HCT116 (cell line): ENCODE data around the gene MCM9. TPM values are rescaled to one million over a fixed set of nuclear protein-coding genes. Genes with fewer than 3 reads are reported as not detected.

ENCODE experiments used
- ATAC-seq: fragments of 200-7000 bp; cut with Tn5 transposase; 2 replicates; pipeline ENCODE4 v1.9.1; 2020; ENCODE audit warnings: mild to moderate bottlenecking, moderate library complexity
- BruUV-seq: library from RNA; stranded (reverse); fragments of 400-500 nt; replicated peaks from 2 replicates; lab custom pipeline; 2021; lab: Mats Ljungman, UMichigan
- CTCF ChIA-PET: fragments of 300-600 bp; sonication (Branson Sonifier 250); formaldehyde crosslinking; loops from one replicate; lab custom pipeline; 2021; ENCODE audit warnings: antibody characterized with exemption; lab: Charles Lee
- POLR2A ChIA-PET: fragments of 300-600, 350-600 bp; sonication (Branson Sonifier 250); formaldehyde crosslinking; loops from one replicate; lab custom pipeline; 2021; ENCODE audit warnings: antibody characterized with exemption; lab: Charles Lee
- RAD21 ChIA-PET, 2 experiments: fragments of 300-600 bp; sonication (Branson Sonifier 250); formaldehyde crosslinking; loops; one replicate each; lab custom pipeline; 2023; ENCODE audit warnings: low total read pairs in 2 of 2; ENCODE audit not compliant: uncharacterized antibody in 2 of 2, unreplicated experiment in 2 of 2, low non-redundant PET in 1 of 2; lab: Charles Lee
- DNase-seq: peaks from one replicate; pipeline ENCODE4 v3.0.0-alpha.2; 2010; ENCODE audit warnings: low read depth, low spot score
- H2AFZ ChIP-seq: fragments of 200-600 bp; shearing (Covaris generic), sonication (generic); 2 replicates; pipeline ENCODE4 v1.6.1; 2017; ENCODE audit warnings: low read depth, mixed run types, mixed read lengths, antibody characterized with exemption, low read length; ENCODE audit not compliant: poor library complexity, severe bottlenecking
- H3K27ac ChIP-seq: 2 replicates; pipeline ENCODE4 v1.5.1; 2012; ENCODE audit warnings: low read depth, low read length
- H3K27me3 ChIP-seq: fragments of 200-600 bp; sonication (generic); 2 replicates; pipeline ENCODE4 v1.6.1; 2016; ENCODE audit warnings: mixed run types, low read length, mixed read lengths; ENCODE audit not compliant: insufficient read depth
- H3K36me3 ChIP-seq, 2 experiments: fragments of 200-500 bp in 1 of 2; fragments of 200-600 bp in 1 of 2; sonication (Bioruptor generic) in 1 of 2; sonication (generic) in 1 of 2; 2 replicates each; pipeline versions ENCODE4 v1.5.1 to v1.6.1; 2014 to 2016; ENCODE audit warnings: low read length in 2 of 2, inconsistent platforms in 1 of 2, mixed read lengths in 1 of 2, mixed run types in 1 of 2; ENCODE audit not compliant: insufficient read depth in 2 of 2, control insufficient read depth in 1 of 2
- H3K4me1 ChIP-seq, 2 experiments: fragments of 200-600 bp in 1 of 2; sonication (generic) in 1 of 2; 2 replicates each; pipeline versions ENCODE4 v1.5.1 to v1.6.1; 2012 to 2017; ENCODE audit warnings: low read length in 2 of 2, inconsistent platforms in 1 of 2, mild to moderate bottlenecking in 1 of 2, mixed read lengths in 1 of 2, mixed run types in 1 of 2, moderate library complexity in 1 of 2; ENCODE audit not compliant: insufficient read depth in 2 of 2, control insufficient read depth in 1 of 2
- H3K4me2 ChIP-seq: fragments of 200-600 bp; sonication (generic); 2 replicates; pipeline ENCODE4 v1.6.1; 2017; ENCODE audit warnings: mixed run types, low read length, mixed read lengths
- H3K4me3 ChIP-seq, 2 experiments: fragments of 200-600 bp in 1 of 2; sonication (generic) in 1 of 2; replicated peaks in 1 of 2; 2 replicates each; pipeline ENCODE4 v1.5.1; 2011 to 2016; ENCODE audit warnings: low read length in 2 of 2, control low read depth in 1 of 2, low read depth in 1 of 2, mild to moderate bottlenecking in 1 of 2, mixed read lengths in 1 of 2, mixed run types in 1 of 2
- H3K79me2 ChIP-seq: fragments of 200-600 bp; sonication (generic); 2 replicates; pipeline ENCODE4 v1.6.1; 2017; ENCODE audit warnings: mild to moderate bottlenecking, mixed run types, low read length, moderate library complexity, mixed read lengths; ENCODE audit not compliant: insufficient read depth
- H3K9ac ChIP-seq: fragments of 200-600 bp; sonication (generic); 2 replicates; pipeline ENCODE4 v1.6.1; 2016; ENCODE audit warnings: low read length, mixed read lengths
- H3K9me2 ChIP-seq: fragments of 200-600 bp; sonication (generic), shearing (Covaris generic); 2 replicates; pipeline ENCODE4 v1.6.1; 2017; ENCODE audit warnings: mixed run types, mild to moderate bottlenecking, moderate library complexity; ENCODE audit not compliant: insufficient read depth
- H3K9me3 ChIP-seq, 2 experiments: fragments of 200-500 bp in 1 of 2; fragments of 200-600 bp in 1 of 2; sonication (Bioruptor generic) in 1 of 2; sonication (generic) in 1 of 2; 2 replicates each; pipeline ENCODE4 v1.6.1; 2014 to 2017; ENCODE audit warnings: low read length in 2 of 2, mixed read lengths in 2 of 2, inconsistent platforms in 1 of 2, low read depth in 1 of 2, mild to moderate bottlenecking in 1 of 2, mixed run types in 1 of 2, moderate library complexity in 1 of 2; ENCODE audit not compliant: control insufficient read depth in 1 of 2, insufficient read depth in 1 of 2
- H4K20me1 ChIP-seq: fragments of 200-600 bp; sonication (generic), shearing (Covaris generic); 2 replicates; pipeline ENCODE4 v1.6.1; 2017; ENCODE audit warnings: mixed run types, mild to moderate bottlenecking, moderate library complexity; ENCODE audit not compliant: insufficient read depth
- CEBPB ChIP-seq: IDR thresholded peaks from 2 replicates; pipeline ENCODE4 v1.6.1; 2012; ENCODE audit warnings: low read depth
- CTCF ChIP-seq, 3 experiments: fragments of 200-600 bp in 1 of 3; sonication (generic) in 1 of 3; IDR thresholded peaks in 2 of 3; conservative IDR thresholded peaks in 1 of 3; 2 replicates each; pipeline ENCODE4 v1.5.1; 2012 to 2017; ENCODE audit warnings: low read depth in 2 of 3, low read length in 2 of 3, antibody characterized with exemption in 1 of 3, borderline replicate concordance in 1 of 3, control low read depth in 1 of 3, mild to moderate bottlenecking in 1 of 3, mixed read lengths in 1 of 3, mixed run types in 1 of 3, moderate library complexity in 1 of 3; ENCODE audit not compliant: insufficient read depth in 1 of 3
- EGR1 ChIP-seq: IDR thresholded peaks from 2 replicates; pipeline ENCODE4 v1.6.1; 2012; ENCODE audit warnings: low read depth
- ELF1 ChIP-seq: IDR thresholded peaks from 2 replicates; pipeline ENCODE4 v1.6.1; 2012; ENCODE audit warnings: low read depth, borderline replicate concordance
- EZH2 ChIP-seq: fragments of 200-600 bp; sonication (generic); IDR thresholded peaks from 2 replicates; pipeline ENCODE4 v1.6.1; 2017; ENCODE audit warnings: antibody characterized with exemption, mixed run types
- EZH2phosphoT487 ChIP-seq: fragments of 200-600 bp; IDR thresholded peaks from 2 replicates; pipeline ENCODE4 v1.6.1; 2018; ENCODE audit warnings: antibody characterized with exemption, borderline replicate concordance
- FOSL1 ChIP-seq: IDR thresholded peaks from 2 replicates; pipeline ENCODE4 v1.6.1; 2012; ENCODE audit warnings: low read depth
- MAX ChIP-seq: IDR thresholded peaks from 2 replicates; pipeline ENCODE4 v1.6.1; 2012
- RAD21 ChIP-seq: IDR thresholded peaks from 2 replicates; pipeline ENCODE4 v1.6.1; 2012; ENCODE audit warnings: low read depth, mild to moderate bottlenecking
- SP1 ChIP-seq: IDR thresholded peaks from 2 replicates; pipeline ENCODE4 v1.6.1; 2012; ENCODE audit warnings: low read depth
- SRF ChIP-seq: IDR thresholded peaks from 2 replicates; pipeline ENCODE4 v1.6.1; 2012; ENCODE audit warnings: low read depth
- TCF7L2 ChIP-seq: IDR thresholded peaks from 2 replicates; pipeline ENCODE4 v1.7.0; 2011; ENCODE audit warnings: borderline replicate concordance, inconsistent platforms; ENCODE audit not compliant: insufficient read depth, insufficient read length; ENCODE audit errors: extremely low read depth
- ZBTB33 ChIP-seq: IDR thresholded peaks from 2 replicates; pipeline ENCODE4 v1.6.1; 2011; ENCODE audit warnings: mild to moderate bottlenecking, low read length, moderate library complexity; ENCODE audit not compliant: insufficient replicate concordance; ENCODE audit errors: extremely low read depth
- ZFX ChIP-seq: fragments of 450-650 bp; IDR thresholded peaks from 2 replicates; pipeline ENCODE4 v1.6.1; 2017
- ZNF274 ChIP-seq: fragments of 200-500 bp; sonication (Bioruptor generic); IDR thresholded peaks from 2 replicates; pipeline ENCODE4 v1.6.1; 2014; ENCODE audit warnings: mild to moderate bottlenecking, low read depth, low read length, inconsistent platforms
- intact Hi-C: fragments of 100-400 bp; cut with micrococcal nuclease; formaldehyde crosslinking; loops from 2 replicates; pipeline ENCODE4 v1.10.0; 2022
- total RNA-seq: library from RNA; stranded (reverse); gene quantifications from one replicate; pipeline ENCODE4 v1.2.1, GENCODE V29; 2021; ENCODE audit not compliant: unreplicated experiment
- TF ChIP-seq, protein P1 (sequence below): IDR thresholded peaks from 2 replicates; pipeline ENCODE4 v1.6.1; 2012; ENCODE audit warnings: low read depth

The MCM9 gene
- total RNA-seq, 1 experiment from 2014 or later, result 13.6 TPM

DNA sequence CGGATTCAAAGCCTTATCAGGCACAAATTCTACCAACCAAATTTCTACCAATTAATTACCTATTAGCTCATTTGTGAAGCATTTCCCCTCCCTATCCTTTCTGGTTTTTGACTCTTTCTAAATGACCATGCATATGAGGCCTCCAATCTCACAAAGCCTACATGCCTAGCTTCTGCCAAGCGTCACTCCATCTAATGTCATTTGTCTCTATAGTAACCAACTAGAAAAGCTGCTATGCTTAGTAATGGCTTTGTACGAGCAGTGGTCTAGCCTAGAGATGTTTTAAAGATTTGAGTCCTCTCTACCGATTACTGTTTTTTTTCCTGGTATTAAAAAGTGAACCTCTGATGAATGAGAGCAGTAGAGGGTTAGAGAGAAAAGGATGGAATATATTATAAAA is 45.8 kb downstream of the MCM9 start (continued):
- TF ChIP-seq CTCF (IDR thresholded peaks at IDR 0.05 in 2 of 3, conservative IDR thresholded peaks at IDR 0.05 in 1 of 3; ENCODE audit: borderline replicate concordance in 1 of 3, insufficient read depth in 1 of 3, low read depth in 2 of 3, low read length in 2 of 3), result no peak

DNA sequence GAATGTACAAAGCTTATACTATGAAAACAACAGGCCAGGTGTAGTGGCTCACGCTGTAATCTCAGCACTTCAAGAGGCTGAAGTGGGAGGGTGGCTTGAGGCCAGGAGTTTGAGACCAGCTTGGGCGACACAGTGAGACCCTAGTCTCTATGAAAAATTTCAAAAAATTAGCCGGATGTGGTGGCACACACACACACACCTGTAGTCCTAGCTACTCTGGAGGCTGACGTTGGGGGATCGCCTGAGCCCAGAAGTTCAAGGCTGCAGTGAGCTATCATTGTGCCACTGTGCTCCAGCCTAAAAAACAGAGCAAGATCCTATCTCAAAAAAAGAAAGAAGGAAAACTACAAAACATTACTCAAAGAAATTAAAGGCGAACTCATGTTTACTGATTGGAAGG is 48.3 kb downstream of the MCM9 start:
- RAD21 ChIA-PET, result no interaction called here
- no peak for ATAC-seq
- POLR2A ChIA-PET, result no interaction called here

More for the DNA sequence above, 48.3 kb downstream of the MCM9 start:
- no peak overlapping the region for H3K4me2 ChIP-seq
- peaks cover 20% of the 10 kb centered on the region for H3K79me2 ChIP-seq
- no peak for DNase-seq
- no peaks in the 10 kb centered on the region for H3K9me2 ChIP-seq
- no peak overlapping the region for H3K27ac ChIP-seq
- peaks cover 0 to 9% of the 10 kb centered on the region in 2 experiments; a peak in 2 of 4 replicates for H3K4me1 ChIP-seq
- H3K9ac ChIP-seq, result no peak overlapping the region
- no peak overlapping the region for H3K4me3 ChIP-seq
- no peaks in the 10 kb centered on the region for H3K27me3 ChIP-seq
- no peaks in the 10 kb centered on the region for H3K9me3 ChIP-seq
- CTCF ChIA-PET, result no interaction called here
- H3K36me3 ChIP-seq, result no peaks in the 10 kb centered on the region
- TF ChIP-seq CEBPB, result no peak
- no peak for TF ChIP-seq TCF7L2
- TF ChIP-seq SRF, result no peak
- TF ChIP-seq, protein P1, sequence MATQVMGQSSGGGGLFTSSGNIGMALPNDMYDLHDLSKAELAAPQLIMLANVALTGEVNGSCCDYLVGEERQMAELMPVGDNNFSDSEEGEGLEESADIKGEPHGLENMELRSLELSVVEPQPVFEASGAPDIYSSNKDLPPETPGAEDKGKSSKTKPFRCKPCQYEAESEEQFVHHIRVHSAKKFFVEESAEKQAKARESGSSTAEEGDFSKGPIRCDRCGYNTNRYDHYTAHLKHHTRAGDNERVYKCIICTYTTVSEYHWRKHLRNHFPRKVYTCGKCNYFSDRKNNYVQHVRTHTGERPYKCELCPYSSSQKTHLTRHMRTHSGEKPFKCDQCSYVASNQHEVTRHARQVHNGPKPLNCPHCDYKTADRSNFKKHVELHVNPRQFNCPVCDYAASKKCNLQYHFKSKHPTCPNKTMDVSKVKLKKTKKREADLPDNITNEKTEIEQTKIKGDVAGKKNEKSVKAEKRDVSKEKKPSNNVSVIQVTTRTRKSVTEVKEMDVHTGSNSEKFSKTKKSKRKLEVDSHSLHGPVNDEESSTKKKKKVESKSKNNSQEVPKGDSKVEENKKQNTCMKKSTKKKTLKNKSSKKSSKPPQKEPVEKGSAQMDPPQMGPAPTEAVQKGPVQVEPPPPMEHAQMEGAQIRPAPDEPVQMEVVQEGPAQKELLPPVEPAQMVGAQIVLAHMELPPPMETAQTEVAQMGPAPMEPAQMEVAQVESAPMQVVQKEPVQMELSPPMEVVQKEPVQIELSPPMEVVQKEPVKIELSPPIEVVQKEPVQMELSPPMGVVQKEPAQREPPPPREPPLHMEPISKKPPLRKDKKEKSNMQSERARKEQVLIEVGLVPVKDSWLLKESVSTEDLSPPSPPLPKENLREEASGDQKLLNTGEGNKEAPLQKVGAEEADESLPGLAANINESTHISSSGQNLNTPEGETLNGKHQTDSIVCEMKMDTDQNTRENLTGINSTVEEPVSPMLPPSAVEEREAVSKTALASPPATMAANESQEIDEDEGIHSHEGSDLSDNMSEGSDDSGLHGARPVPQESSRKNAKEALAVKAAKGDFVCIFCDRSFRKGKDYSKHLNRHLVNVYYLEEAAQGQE, result no peak
- no peak for TF ChIP-seq RAD21
- TF ChIP-seq ZFX, result no peak
- no peak for TF ChIP-seq FOSL1
- TF ChIP-seq SP1, result no peak
- no peak for TF ChIP-seq ELF1
- no peak for TF ChIP-seq EZH2phosphoT487
- TF ChIP-seq EZH2, result no peak
- no peak for TF ChIP-seq MAX
- no peak for TF ChIP-seq ZNF274
- no peak for TF ChIP-seq ZBTB33
- no peak for TF ChIP-seq EGR1
- TF ChIP-seq, all 23 proteins: peak for 0
- H4K20me1 ChIP-seq, result no peaks in the 10 kb centered on the region
- BruUV-seq, result no TSS peak
- intact Hi-C loops, result no loop called here
- H2AFZ ChIP-seq, result no peak overlapping the region
